HG02623 (cell line): ENCODE data around the gene METTL25.

Source experiments
- ATAC-seq: cut with Tn5 transposase; IDR thresholded peaks from one replicate; pipeline ENCODE4 v1.9.1; 2021; ENCODE audit warnings: moderate library complexity; ENCODE audit not compliant: unreplicated experiment

The METTL25 gene

GRCh38 chr12:82461836-82462235 lies 103.5 kb downstream of the METTL25 start:
- ATAC-seq = no peak

- no peak for ATAC-seq
Observed at GRCh38 chr12:82468563-82468962, 110.2 kb downstream of the METTL25 start.

GRCh38 chr12:82470906-82471512 lies 112.7 kb downstream of the METTL25 start:
- no peak for ATAC-seq

GRCh38 chr12:82473111-82473754 lies 114.9 kb downstream of the METTL25 start:
- no peak for ATAC-seq

GRCh38 chr12:82474181-82474797 lies 116.0 kb downstream of the METTL25 start:
- peak; percentile 88 for ATAC-seq

- no peak for ATAC-seq
Observed at GRCh38 chr12:82474798-82475184, 116.5 kb downstream of the METTL25 start.

- ATAC-seq = no peak
Observed at GRCh38 chr12:82475211-82475610, 116.9 kb downstream of the METTL25 start.

- ATAC-seq = no peak
Observed at GRCh38 chr12:82476511-82476910, 118.2 kb downstream of the METTL25 start.

- ATAC-seq = no peak
Observed at GRCh38 chr12:82479511-82479910, 121.2 kb downstream of the METTL25 start.

- ATAC-seq = no peak
Observed at GRCh38 chr12:82480606-82481005, 122.3 kb downstream of the METTL25 start.

GRCh38 chr12:82481954-82482353 lies 123.6 kb downstream of the METTL25 start:
- ATAC-seq = no peak

GRCh38 chr12:82486524-82487235 lies 128.4 kb downstream of the METTL25 start:
- no peak for ATAC-seq

GRCh38 chr12:82504409-82504808 lies 146.1 kb downstream of the METTL25 start:
- no peak for ATAC-seq

- no peak for ATAC-seq
Observed at GRCh38 chr12:82505150-82505549, 146.8 kb downstream of the METTL25 start.

GRCh38 chr12:82507686-82508085 lies 149.4 kb downstream of the METTL25 start:
- no peak for ATAC-seq

- no peak for ATAC-seq
Observed at GRCh38 chr12:82510386-82510785, 152.1 kb downstream of the METTL25 start.

GRCh38 chr12:82514880-82515279 lies 156.6 kb downstream of the METTL25 start:
- no peak for ATAC-seq

- ATAC-seq = no peak
Observed at GRCh38 chr12:82515652-82516051, 157.3 kb downstream of the METTL25 start.

- ATAC-seq = no peak
Observed at GRCh38 chr12:82517027-82517426, 158.7 kb downstream of the METTL25 start.

GRCh38 chr12:82517808-82518207 lies 159.5 kb downstream of the METTL25 start:
- ATAC-seq = no peak

GRCh38 chr12:82519510-82519909 lies 161.2 kb downstream of the METTL25 start:
- ATAC-seq = no peak

- ATAC-seq = no peak
Observed at GRCh38 chr12:82522285-82522684, 164.0 kb downstream of the METTL25 start.
